ENCODE measurements around the gene DOCK9.

DNA sequence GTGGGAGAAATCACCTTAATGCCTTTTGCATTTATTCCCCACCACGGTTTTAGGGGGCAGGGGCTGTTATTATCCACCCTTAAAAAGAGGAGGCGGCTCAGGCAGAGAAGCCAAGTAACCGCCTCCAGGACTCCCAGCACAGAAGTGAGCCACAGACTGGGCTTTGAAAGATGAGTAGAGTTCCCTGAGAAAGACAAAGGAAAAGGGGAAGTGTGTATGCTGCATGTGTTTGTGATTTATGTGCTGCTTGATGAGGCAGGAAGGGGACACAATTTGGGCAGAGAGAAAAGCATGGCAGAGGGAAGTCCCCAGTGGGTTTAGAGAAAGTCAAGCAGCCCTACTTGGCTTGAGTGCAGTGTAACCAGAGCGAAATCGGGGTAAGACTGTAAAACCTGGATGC lies 85.0 kb downstream of the DOCK9 start:
- TF ChIP-seq MYC (IDR thresholded peaks at IDR 0.05; ENCODE audit: low read depth, low read length) (no peak), POLR2A (IDR thresholded peaks at IDR 0.05; ENCODE audit: low read depth, low read length) (no peak), JUN (IDR thresholded peaks at IDR 0.05; ENCODE audit: borderline replicate concordance, insufficient read depth, insufficient read length, low read depth) (no peak), POLR2AphosphoS5 (IDR thresholded peaks at IDR 0.05; ENCODE audit: insufficient read depth, low read depth, low read length) (no peak), GATA2 (IDR thresholded peaks at IDR 0.05; ENCODE audit: insufficient read depth, insufficient read length, low read depth, low read length) (no peak)
- TF ChIP-seq, protein P1, sequence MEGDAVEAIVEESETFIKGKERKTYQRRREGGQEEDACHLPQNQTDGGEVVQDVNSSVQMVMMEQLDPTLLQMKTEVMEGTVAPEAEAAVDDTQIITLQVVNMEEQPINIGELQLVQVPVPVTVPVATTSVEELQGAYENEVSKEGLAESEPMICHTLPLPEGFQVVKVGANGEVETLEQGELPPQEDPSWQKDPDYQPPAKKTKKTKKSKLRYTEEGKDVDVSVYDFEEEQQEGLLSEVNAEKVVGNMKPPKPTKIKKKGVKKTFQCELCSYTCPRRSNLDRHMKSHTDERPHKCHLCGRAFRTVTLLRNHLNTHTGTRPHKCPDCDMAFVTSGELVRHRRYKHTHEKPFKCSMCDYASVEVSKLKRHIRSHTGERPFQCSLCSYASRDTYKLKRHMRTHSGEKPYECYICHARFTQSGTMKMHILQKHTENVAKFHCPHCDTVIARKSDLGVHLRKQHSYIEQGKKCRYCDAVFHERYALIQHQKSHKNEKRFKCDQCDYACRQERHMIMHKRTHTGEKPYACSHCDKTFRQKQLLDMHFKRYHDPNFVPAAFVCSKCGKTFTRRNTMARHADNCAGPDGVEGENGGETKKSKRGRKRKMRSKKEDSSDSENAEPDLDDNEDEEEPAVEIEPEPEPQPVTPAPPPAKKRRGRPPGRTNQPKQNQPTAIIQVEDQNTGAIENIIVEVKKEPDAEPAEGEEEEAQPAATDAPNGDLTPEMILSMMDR (IDR thresholded peaks at IDR 0.05; ENCODE audit: extremely low read depth in 1 of 2, insufficient read depth in 1 of 2, low read depth in 1 of 2, low read length in 2 of 2): no peak

Measured in endothelial cell of umbilical vein (primary cell).